K562 (cell line): ENCODE data around the gene ZFP30. TPM values are rescaled to one million over a fixed set of nuclear protein-coding genes. Genes with fewer than 3 reads are reported as not detected.
A peak's percentile ranks its signal among the peaks of the same experiment; 100 is the strongest.

Source experiments
- BMI1 ChIP-seq: fragments of 150-350 bp; IDR thresholded peaks from 2 replicates; pipeline ENCODE4 v1.6.1; 2014; ENCODE audit warnings: low read length
- DLX4 ChIP-seq: fragments of 250-450 bp; sonication (Bioruptor Pico); IDR thresholded peaks from 2 replicates; pipeline ENCODE4 v1.6.1; 2021; ENCODE audit warnings: mild to moderate bottlenecking
- FOSL1 ChIP-seq: fragments of 200-800 bp; sonication (Bioruptor generic); conservative IDR thresholded peaks from 2 replicates; pipeline ENCODE4 v1.6.1; 2016; ENCODE audit warnings: missing genetic modification characterization, missing compliant biosample characterization
- FOXM1 ChIP-seq, 2 experiments: fragments of 450-650 bp in 1 of 2; sonication (generic) in 1 of 2; formaldehyde crosslinking in 1 of 2; IDR thresholded peaks; 2 replicates each; pipeline versions ENCODE4 v1.6.1 to v1.9.0; 2017 to 2022; ENCODE audit warnings: low read depth in 2 of 2, mild to moderate bottlenecking in 2 of 2, missing genetic modification reagents in 1 of 2, moderate library complexity in 1 of 2
- MTA1 ChIP-seq: fragments of 450-650 bp; IDR thresholded peaks from 2 replicates; pipeline ENCODE4 v1.6.1; 2017; ENCODE audit warnings: borderline replicate concordance
- REST ChIP-seq, 2 experiments: fragments of 450-650 bp; formaldehyde crosslinking in 1 of 2; IDR thresholded peaks; 2 replicates each; pipeline versions ENCODE4 v1.4.0 to v1.6.1; 2014 to 2020; ENCODE audit warnings: mild to moderate bottlenecking in 2 of 2, borderline replicate concordance in 1 of 2, low read depth in 1 of 2
- SAFB ChIP-seq: fragments of 200-400 bp; formaldehyde crosslinking; IDR thresholded peaks from 2 replicates; pipeline ENCODE4 v1.6.1; 2017; ENCODE audit warnings: low read depth, low read length, borderline replicate concordance
- SMARCE1 ChIP-seq: fragments of 450-650 bp; IDR thresholded peaks from 2 replicates; pipeline ENCODE4 v1.7.1; 2016; ENCODE audit warnings: mild to moderate bottlenecking
- SREBF2 ChIP-seq: sonication (generic); formaldehyde crosslinking; IDR thresholded peaks from 2 replicates; pipeline ENCODE4 v1.4.0; 2020; ENCODE audit warnings: mild to moderate bottlenecking, missing genetic modification reagents
- SRSF9 ChIP-seq: fragments of 200-400 bp; formaldehyde crosslinking; IDR thresholded peaks from 2 replicates; pipeline ENCODE4 v1.6.1; 2017; ENCODE audit warnings: low read depth, low read length, borderline replicate concordance
- TARDBP ChIP-seq: fragments of 450-650 bp; IDR thresholded peaks from 2 replicates; pipeline ENCODE4 v1.6.1; 2016
- ZNF282 ChIP-seq: sonication (generic); formaldehyde crosslinking; IDR thresholded peaks from 2 replicates; pipeline ENCODE4 v1.8.1; 2023; ENCODE audit warnings: missing genetic modification reagents
- polyA plus RNA-seq, 8 experiments: library from polyadenylated mRNA; depleted of rRNA in 4 of 8; stranded (reverse) in 5 of 8; unstranded in 3 of 8; fragments of >200 nt; fragmentation: Nextera tagmentation in 2 of 8; fragmentation: Illumina TruSeq in 1 of 8; extraction: Ambion mirVana in 2 of 8; extraction: Trizol in 1 of 8; gene quantifications; 2 replicates each; pipeline versions ENCODE4 v1.2.1 to v1.2.3, GENCODE V29; 2011 to 2014; ENCODE audit warnings: inconsistent platforms in 1 of 8, missing spikeins in 1 of 8
- total RNA-seq, 7 experiments: library from RNA; depleted of rRNA in 6 of 7; stranded (reverse); fragments of >200 nt in 6 of 7; fragmentation: Illumina TruSeq in 2 of 7; extraction: Trizol in 2 of 7; gene quantifications; 2 replicates each; pipeline versions ENCODE4 v1.2.1 to v1.2.3, GENCODE V29; 2011 to 2021; ENCODE audit warnings: low replicate concordance in 1 of 7
- TF ChIP-seq, protein P1 (sequence below): fragments of 250-450 bp; sonication (Bioruptor Pico); IDR thresholded peaks from 2 replicates; pipeline ENCODE4 v1.8.0; 2022; ENCODE audit warnings: inconsistent platforms
- TF ChIP-seq, protein P2 (sequence below), 2 experiments: fragments of 450-650 bp; IDR thresholded peaks; 2 replicates each; pipeline ENCODE4 v1.6.1; 2016

The ZFP30 gene
- total and polyA plus RNA-seq, 9 of the 15 experiments (the other 6 are each of a cell fraction or from before 2014, with no cell fraction given): 1.1 to 11.3 (median 4.9) TPM

DNA sequence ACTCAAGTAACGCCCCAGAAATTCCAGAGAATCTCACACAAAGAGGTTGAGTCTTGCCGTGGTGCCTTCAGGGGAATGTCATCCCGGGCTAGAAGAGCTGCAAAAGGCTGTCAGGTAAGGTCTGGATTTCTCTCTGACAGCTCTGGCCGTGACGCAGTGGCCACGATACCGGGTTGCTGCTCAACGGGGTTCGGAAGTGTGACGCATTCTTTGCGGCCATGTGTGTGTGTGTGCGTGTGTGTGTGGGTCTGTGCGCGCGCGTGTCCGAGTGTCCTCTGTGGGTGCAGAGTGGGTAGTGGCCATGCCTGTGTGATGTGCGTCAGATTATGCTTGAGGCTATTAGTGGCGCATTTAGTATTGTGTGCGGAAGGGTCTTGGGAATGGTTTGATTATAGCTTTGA, 60.3 kb downstream of the ZFP30 start (continued):
- TF ChIP-seq REST (IDR thresholded peaks at IDR 0.05; ENCODE audit: borderline replicate concordance): no peak; the same call in 1 of the 2 replicates
- TF ChIP-seq REST (CRISPR knock-in tag; IDR thresholded peaks at IDR 0.05; ENCODE audit: low read depth): no peak
- TF ChIP-seq, protein P1, sequence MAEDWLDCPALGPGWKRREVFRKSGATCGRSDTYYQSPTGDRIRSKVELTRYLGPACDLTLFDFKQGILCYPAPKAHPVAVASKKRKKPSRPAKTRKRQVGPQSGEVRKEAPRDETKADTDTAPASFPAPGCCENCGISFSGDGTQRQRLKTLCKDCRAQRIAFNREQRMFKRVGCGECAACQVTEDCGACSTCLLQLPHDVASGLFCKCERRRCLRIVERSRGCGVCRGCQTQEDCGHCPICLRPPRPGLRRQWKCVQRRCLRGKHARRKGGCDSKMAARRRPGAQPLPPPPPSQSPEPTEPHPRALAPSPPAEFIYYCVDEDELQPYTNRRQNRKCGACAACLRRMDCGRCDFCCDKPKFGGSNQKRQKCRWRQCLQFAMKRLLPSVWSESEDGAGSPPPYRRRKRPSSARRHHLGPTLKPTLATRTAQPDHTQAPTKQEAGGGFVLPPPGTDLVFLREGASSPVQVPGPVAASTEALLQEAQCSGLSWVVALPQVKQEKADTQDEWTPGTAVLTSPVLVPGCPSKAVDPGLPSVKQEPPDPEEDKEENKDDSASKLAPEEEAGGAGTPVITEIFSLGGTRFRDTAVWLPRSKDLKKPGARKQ (CRISPR knock-in tag): peak; percentile 53; the same call in 1 of the 2 replicates
- TF ChIP-seq DLX4: no peak
- no peak for TF ChIP-seq ZNF282
- TF ChIP-seq BMI1: no peak
- TF ChIP-seq SREBF2 (CRISPR knock-in tag): no peak
- 0 out of 2 replicates have a peak, but pooled peaks have one; percentile 44 for TF ChIP-seq FOSL1 (tag)
- TF ChIP-seq MTA1: peak; percentile 33; the same call in 1 of the 2 replicates
- TF ChIP-seq SRSF9: no peak
- TF ChIP-seq SAFB: peak; percentile 79; the same call in 1 of the 2 replicates
- TF ChIP-seq FOXM1 (IDR thresholded peaks at IDR 0.05; ENCODE audit: low read depth): no peak
- no peak for TF ChIP-seq FOXM1 (CRISPR knock-in tag; IDR thresholded peaks at IDR 0.05; ENCODE audit: low read depth)
- TF ChIP-seq, protein P2, sequence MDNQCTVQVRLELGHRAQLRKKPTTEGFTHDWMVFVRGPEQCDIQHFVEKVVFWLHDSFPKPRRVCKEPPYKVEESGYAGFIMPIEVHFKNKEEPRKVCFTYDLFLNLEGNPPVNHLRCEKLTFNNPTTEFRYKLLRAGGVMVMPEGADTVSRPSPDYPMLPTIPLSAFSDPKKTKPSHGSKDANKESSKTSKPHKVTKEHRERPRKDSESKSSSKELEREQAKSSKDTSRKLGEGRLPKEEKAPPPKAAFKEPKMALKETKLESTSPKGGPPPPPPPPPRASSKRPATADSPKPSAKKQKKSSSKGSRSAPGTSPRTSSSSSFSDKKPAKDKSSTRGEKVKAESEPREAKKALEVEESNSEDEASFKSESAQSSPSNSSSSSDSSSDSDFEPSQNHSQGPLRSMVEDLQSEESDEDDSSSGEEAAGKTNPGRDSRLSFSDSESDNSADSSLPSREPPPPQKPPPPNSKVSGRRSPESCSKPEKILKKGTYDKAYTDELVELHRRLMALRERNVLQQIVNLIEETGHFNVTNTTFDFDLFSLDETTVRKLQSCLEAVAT (IDR thresholded peaks at IDR 0.05): peak in 1 of 2 experiments; percentile 70; a peak in 1 of 4 replicates
- TF ChIP-seq TARDBP: 0 out of 2 replicates have a peak, but pooled peaks have one; percentile 41
- TF ChIP-seq SMARCE1: peak; percentile 14; the same call in 1 of the 2 replicates
